HEK293T (cell line): ENCODE results near the gene CA5A.

Experiments
- CTCF ChIA-PET: fragments of 350-600 bp; formaldehyde crosslinking; extraction: SDS; loops from one replicate; lab custom pipeline; 2021; ENCODE audit warnings: antibody characterized with exemption, inconsistent platforms; lab: Yijun Ruan, JAX
- POLR2A ChIA-PET: fragments of 350-600 bp; formaldehyde crosslinking; extraction: SDS; loops from one replicate; lab custom pipeline; 2020; ENCODE audit warnings: antibody characterized with exemption, inconsistent platforms; lab: Yijun Ruan, JAX
- DNase-seq: peaks from one replicate; pipeline ENCODE4 v3.0.0; 2012; ENCODE audit warnings: mixed read lengths; ENCODE audit errors: extremely low spot score
- ARNT ChIP-seq: fragments of 450-650 bp; IDR thresholded peaks from 2 replicates; pipeline ENCODE4 v1.6.1; 2017; ENCODE audit warnings: mild to moderate bottlenecking
- BHLHE40 ChIP-seq: fragments of 450-650 bp; IDR thresholded peaks from 2 replicates; pipeline ENCODE4 v1.6.1; 2016; ENCODE audit warnings: mild to moderate bottlenecking, moderate library complexity, borderline replicate concordance
- CTBP1 ChIP-seq: fragments of 450-650 bp; IDR thresholded peaks from 2 replicates; pipeline ENCODE4 v1.6.1; 2016; ENCODE audit warnings: borderline replicate concordance
- ELF4 ChIP-seq: fragments of 450-650 bp; IDR thresholded peaks from 2 replicates; pipeline ENCODE4 v1.6.1; 2017; ENCODE audit warnings: antibody characterized with exemption
- FOXA1 ChIP-seq: fragments of 450-650 bp; IDR thresholded peaks from 2 replicates; pipeline ENCODE4 v1.6.1; 2016; ENCODE audit warnings: mild to moderate bottlenecking
- FOXK2 ChIP-seq: fragments of 450-650 bp; IDR thresholded peaks from 2 replicates; pipeline ENCODE4 v1.6.1; 2016; ENCODE audit warnings: mild to moderate bottlenecking
- FOXM1 ChIP-seq: fragments of 450-650 bp; IDR thresholded peaks from 2 replicates; pipeline ENCODE4 v1.6.1; 2017; ENCODE audit warnings: mild to moderate bottlenecking, borderline replicate concordance
- HDGF ChIP-seq: fragments of 450-650 bp; IDR thresholded peaks from 2 replicates; pipeline ENCODE4 v1.6.1; 2017; ENCODE audit warnings: antibody characterized with exemption, borderline replicate concordance
- L3MBTL2 ChIP-seq: fragments of 450-650 bp; conservative IDR thresholded peaks from 2 replicates; pipeline ENCODE4 v1.6.1; 2016; ENCODE audit warnings: mild to moderate bottlenecking
- LEF1 ChIP-seq: fragments of 450-650 bp; IDR thresholded peaks from 2 replicates; pipeline ENCODE4 v1.6.1; 2017; ENCODE audit warnings: mild to moderate bottlenecking, borderline replicate concordance
- NFRKB ChIP-seq: fragments of 450-650 bp; IDR thresholded peaks from 2 replicates; pipeline ENCODE4 v1.6.1; 2016; ENCODE audit warnings: mild to moderate bottlenecking, moderate library complexity
- PKNOX1 ChIP-seq: fragments of 450-650 bp; IDR thresholded peaks from 2 replicates; pipeline ENCODE4 v1.6.1; 2016
- SP1 ChIP-seq: fragments of 450-650 bp; IDR thresholded peaks from 2 replicates; pipeline ENCODE4 v1.6.1; 2017
- SUZ12 ChIP-seq: fragments of 450-650 bp; IDR thresholded peaks from 2 replicates; pipeline ENCODE4 v1.6.1; 2016; ENCODE audit warnings: mild to moderate bottlenecking
- TARDBP ChIP-seq: fragments of 450-650 bp; IDR thresholded peaks from 2 replicates; pipeline ENCODE4 v1.6.1; 2016
- ZNF384 ChIP-seq: fragments of 450-650 bp; IDR thresholded peaks from 2 replicates; pipeline ENCODE4 v1.6.1; 2016

The CA5A gene

DNA sequence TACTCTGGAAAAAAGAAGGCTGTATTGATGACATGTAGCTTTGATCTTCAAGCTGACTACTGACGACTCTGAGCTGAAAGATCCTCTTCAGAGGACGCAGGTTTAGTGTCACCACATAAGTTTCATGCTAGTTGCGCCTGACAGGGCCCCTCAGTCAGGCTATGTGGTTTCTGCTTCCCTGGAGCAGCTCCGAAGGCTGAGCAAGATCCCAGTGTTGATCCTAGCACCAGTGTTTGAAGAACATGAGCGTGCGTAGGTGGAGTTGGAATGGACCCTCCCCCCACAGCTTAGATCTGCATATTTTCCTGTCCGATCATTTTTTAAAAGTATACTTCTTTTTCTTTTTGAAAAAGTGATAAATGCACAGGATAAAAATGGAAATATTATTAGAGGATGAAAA, 32.2 kb upstream of the CA5A start:
- ChIA-PET POLR2A (interaction anchor here (1.7 to 2.0 kb wide), 2 partner anchors 12 to 17 kb away, joined by 5 to 7 read pairs; partner anchors contain the start of gene BANP), CTCF (no interaction called here)
- TF ChIP-seq PKNOX1, result no peak
- no peak for TF ChIP-seq CTBP1
- TF ChIP-seq TARDBP, result no peak
- no peak for TF ChIP-seq L3MBTL2
- DNase-seq, result no peak

- TF ChIP-seq NFRKB (no peak), TARDBP (no peak), ZNF384 (no peak), SUZ12 (no peak), LEF1 (no peak), FOXM1 (no peak), ARNT (no peak)
- ChIA-PET CTCF (no interaction called here), POLR2A (interaction anchor here (1.4 to 2.5 kb wide), 2 partner anchors 14 to 16 kb away, joined by 6 to 8 read pairs; partner anchors contain the start of gene BANP)
- no peak for DNase-seq
Measured at GRCh38 chr16:87966685-87967185, 30.4 kb upstream of the CA5A start.

GRCh38 chr16:87966064-87966645, 29.8 kb upstream of the CA5A start:
- DNase-seq, result no peak
- TF ChIP-seq ZNF384 (no peak), PKNOX1 (no peak), SUZ12 (no peak), FOXA1 (no peak), CTBP1 (no peak), L3MBTL2 (no peak), TARDBP (no peak), FOXM1 (no peak), FOXK2 (no peak), ARNT (no peak), HDGF (no peak), BHLHE40 (no peak), LEF1 (no peak), SP1 (no peak), ELF4 (no peak), NFRKB (no peak)
- POLR2A ChIA-PET, result interaction anchor here (1.4 to 2.5 kb wide), 2 partner anchors 13 to 15 kb away, joined by 6 to 8 read pairs; partner anchors contain the start of gene BANP
- CTCF ChIA-PET, result no interaction called here

DNA sequence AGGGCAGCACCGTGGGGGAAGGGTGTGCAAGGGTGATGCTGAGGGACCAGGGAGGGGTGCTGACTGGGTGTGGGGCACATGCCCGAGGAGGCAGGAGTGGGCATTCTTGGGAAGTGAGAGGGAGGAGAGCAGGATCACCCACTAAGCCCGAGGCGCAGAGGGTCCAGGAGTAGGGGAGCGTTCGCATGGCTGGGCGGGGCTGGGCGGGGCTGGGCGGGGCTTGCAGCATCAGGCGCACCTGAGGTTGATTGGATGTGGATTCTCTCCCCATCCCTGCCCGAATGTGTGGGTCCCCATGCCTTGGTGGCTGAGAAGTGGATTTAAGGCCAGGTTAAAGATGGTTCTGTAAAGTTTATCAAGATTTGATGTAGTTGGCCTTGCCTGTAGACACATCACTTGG, 29.1 kb upstream of the CA5A start:
- ChIA-PET CTCF (no interaction called here), POLR2A (interaction anchor here (2.5 kb wide), 1 partner anchor 14 kb away, joined by 8 read pairs; the partner anchor contains the start of gene BANP)
- no peak for TF ChIP-seq HDGF
- TF ChIP-seq SUZ12, result no peak
- TF ChIP-seq SP1, result no peak
- no peak for TF ChIP-seq ZNF384
- TF ChIP-seq NFRKB, result no peak
- TF ChIP-seq L3MBTL2, result no peak
- TF ChIP-seq PKNOX1, result no peak
- TF ChIP-seq LEF1, result no peak
- no peak for TF ChIP-seq BHLHE40
- no peak for TF ChIP-seq TARDBP
- no peak for TF ChIP-seq FOXK2
- no peak for TF ChIP-seq FOXA1
- TF ChIP-seq ELF4, result no peak
- TF ChIP-seq ARNT, result no peak
- no peak for TF ChIP-seq FOXM1
- no peak for TF ChIP-seq CTBP1
- no peak for DNase-seq

DNA sequence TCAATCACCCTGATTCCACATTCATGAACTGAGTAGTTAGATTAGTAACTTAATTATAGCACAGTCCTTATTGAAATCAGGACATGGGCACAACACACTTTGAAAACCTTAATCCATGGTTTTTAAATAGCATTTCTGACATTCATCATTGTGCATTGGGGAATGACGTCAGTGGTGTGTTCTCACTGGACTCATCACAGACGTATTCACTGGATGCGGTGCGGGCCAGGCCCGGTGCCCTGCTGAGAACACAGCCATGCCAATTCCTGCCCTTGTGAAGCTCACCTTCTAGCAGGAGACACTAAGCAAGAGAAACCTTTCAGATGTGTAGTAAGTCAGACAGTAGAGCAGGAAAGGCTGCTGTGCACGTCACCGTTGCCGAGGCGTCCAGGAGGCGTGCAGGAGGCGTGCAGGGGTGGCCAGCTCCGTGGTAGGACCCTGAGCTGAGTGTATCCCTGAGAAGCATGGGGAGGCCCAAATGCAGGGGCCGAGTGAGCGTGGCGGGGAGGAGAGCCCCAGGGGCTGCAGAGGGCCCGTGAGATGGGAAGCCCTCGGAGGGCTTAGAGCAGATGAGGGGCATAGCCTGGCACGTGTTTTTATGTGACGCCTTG, 27.8 kb upstream of the CA5A start:
- TF ChIP-seq LEF1, result no peak
- no peak for TF ChIP-seq FOXM1
- no peak for TF ChIP-seq BHLHE40
- TF ChIP-seq SUZ12, result no peak
- TF ChIP-seq L3MBTL2, result no peak
- TF ChIP-seq FOXK2, result no peak
- no peak for TF ChIP-seq ZNF384
- no peak for TF ChIP-seq ARNT
- TF ChIP-seq HDGF, result no peak
- TF ChIP-seq FOXA1, result no peak
- TF ChIP-seq TARDBP, result no peak
- TF ChIP-seq SP1, result no peak
- TF ChIP-seq NFRKB, result no peak
- POLR2A ChIA-PET, result no interaction called here
- CTCF ChIA-PET, result no interaction called here
- no peak for DNase-seq
